B cell (primary cell): ENCODE results near the gene KAZN. TPM values are rescaled to one million over a fixed set of nuclear protein-coding genes. Genes with fewer than 3 reads are reported as not detected.

Source experiments
- ATAC-seq: fragments of 200-7000 bp; cut with Tn5 transposase; one replicate; pipeline ENCODE4 v1.10.0; 2021; ENCODE audit warnings: low read depth, mild to moderate bottlenecking, moderate number of reproducible peaks, moderate library complexity
- CTCF ChIA-PET: fragments of 350-600 bp; sonication (Branson Sonifier 250); formaldehyde crosslinking; loops from one replicate; lab custom pipeline; 2021; ENCODE audit warnings: antibody characterized with exemption, inconsistent platforms; lab: Charles Lee
- POLR2A ChIA-PET: fragments of 350-600 bp; sonication (Branson Sonifier 250); formaldehyde crosslinking; loops from one replicate; lab custom pipeline; 2021; ENCODE audit warnings: antibody characterized with exemption; lab: Charles Lee
- DNase-seq: peaks from one replicate; pipeline ENCODE4 v3.0.0; 2013
- H2AFZ ChIP-seq: 2 replicates; pipeline ENCODE4 v1.6.1; 2012; ENCODE audit warnings: mild to moderate bottlenecking, low read depth, low read length; ENCODE audit not compliant: insufficient read depth, poor library complexity, severe bottlenecking
- H3K27ac ChIP-seq, 2 donors: 1 replicate in 1 of 2; 2 replicates in 1 of 2; pipeline ENCODE4 v1.5.1; 2012 to 2013; ENCODE audit warnings: low read length in 2 of 2, mild to moderate bottlenecking in 2 of 2, moderate library complexity in 1 of 2
- H3K27me3 ChIP-seq, 4 experiments: fragments of 200-600 bp in 1 of 4; sonication (generic) in 1 of 4; replicated peaks in 1 of 4; 1 replicate in 2 of 4; 2 replicates in 2 of 4; pipeline versions ENCODE4 v1.6.1 to v1.7.0; 2013 to 2016; ENCODE audit warnings: low read length in 3 of 4, mild to moderate bottlenecking in 2 of 4, mixed read lengths in 1 of 4, moderate library complexity in 1 of 4; ENCODE audit not compliant: insufficient read depth in 4 of 4, control insufficient read depth in 3 of 4; ENCODE audit errors: control extremely low read depth in 1 of 4
- H3K36me3 ChIP-seq, 2 experiments: replicated peaks in 1 of 2; 1 replicate in 1 of 2; 2 replicates in 1 of 2; pipeline versions ENCODE4 v1.6.1 to v1.7.1; 2013; ENCODE audit warnings: low read length in 1 of 2; ENCODE audit not compliant: insufficient read depth in 2 of 2, control insufficient read depth in 1 of 2; ENCODE audit errors: control extremely low read depth in 1 of 2, extremely low read depth in 1 of 2
- H3K4me1 ChIP-seq, 2 donors: fragments of 200-600 bp in 1 of 2; sonication (generic) in 1 of 2; 1 replicate in 1 of 2; 2 replicates in 1 of 2; pipeline versions ENCODE4 v1.5.1 to v1.6.1; 2013 to 2017; ENCODE audit warnings: low read length in 2 of 2; ENCODE audit not compliant: control insufficient read depth in 2 of 2, insufficient read depth in 2 of 2
- H3K4me2 ChIP-seq: replicated peaks from 2 replicates; pipeline ENCODE3; 2012; ENCODE audit warnings: mild to moderate bottlenecking, low read depth, low read length; ENCODE audit not compliant: poor library complexity, severe bottlenecking
- H3K4me3 ChIP-seq, 5 experiments: fragments of 200-600 bp in 1 of 5; sonication (generic) in 1 of 5; 1 replicate in 3 of 5; 2 replicates in 2 of 5; pipeline versions ENCODE4 v1.5.1 to v1.7.0; 2011 to 2016; ENCODE audit warnings: low read length in 4 of 5, mild to moderate bottlenecking in 4 of 5, low read depth in 2 of 5, control low read depth in 1 of 5, moderate library complexity in 1 of 5; ENCODE audit not compliant: insufficient read depth in 1 of 5; ENCODE audit errors: control extremely low read depth in 1 of 5, extremely low read depth in 1 of 5
- H3K79me2 ChIP-seq: fragments of 200-600 bp; sonication (generic); one replicate; pipeline ENCODE4 v1.6.0; 2016; ENCODE audit warnings: low read length; ENCODE audit not compliant: control insufficient read depth, insufficient read depth
- H3K9ac ChIP-seq: fragments of 200-600 bp; sonication (generic); 2 replicates; pipeline ENCODE4 v1.6.1; 2017; ENCODE audit warnings: mild to moderate bottlenecking, low read length, moderate library complexity
- H3K9me3 ChIP-seq, 3 donors: one replicate each; pipeline versions ENCODE4 v1.6.1 to v1.7.1; 2013; ENCODE audit warnings: low read length in 2 of 3; ENCODE audit not compliant: control insufficient read depth in 2 of 3, insufficient read depth in 1 of 3; ENCODE audit errors: control extremely low read depth in 1 of 3
- H4K20me1 ChIP-seq: 2 replicates; pipeline ENCODE4 v1.6.0; 2012; ENCODE audit warnings: mild to moderate bottlenecking, low read length; ENCODE audit not compliant: insufficient read depth, control insufficient read depth, poor library complexity, severe bottlenecking
- H3K27ac Mint-ChIP-seq: one replicate; pipeline ENCODE4 v1.8.0; 2021; ENCODE audit warnings: mixed read lengths
- H3K27me3 Mint-ChIP-seq: one replicate; pipeline ENCODE4 v1.8.0; 2021; ENCODE audit warnings: mixed read lengths
- H3K4me1 Mint-ChIP-seq: one replicate; pipeline ENCODE4 v1.8.0; 2021; ENCODE audit warnings: mixed read lengths
- H3K4me3 Mint-ChIP-seq: one replicate; pipeline ENCODE4 v1.8.0; 2021; ENCODE audit warnings: mixed read lengths
- H3K9me3 Mint-ChIP-seq: one replicate; pipeline ENCODE4 v1.8.0; 2022; ENCODE audit warnings: mixed read lengths; ENCODE audit not compliant: insufficient read depth
- EZH2 ChIP-seq: IDR thresholded peaks from 2 replicates; pipeline ENCODE4 v1.6.1; 2012; ENCODE audit warnings: borderline replicate concordance, low read depth, mild to moderate bottlenecking, moderate library complexity, low read length; ENCODE audit not compliant: insufficient read depth, poor library complexity, severe bottlenecking
- WGBS: methylation state at CpG from one replicate; pipeline ENCODE4 v1.1.5; 2013; ENCODE audit warnings: missing lambda C conversion rate; ENCODE audit not compliant: insufficient coverage; 5-methylcytosine and 5-hydroxymethylcytosine counted together
- intact Hi-C: fragments of 100-400 bp; cut with micrococcal nuclease; formaldehyde crosslinking; loops from one replicate; pipeline ENCODE4 v1.10.0; 2022
- polyA plus RNA-seq: library from polyadenylated mRNA; depleted of rRNA; stranded (reverse); fragments of >200 nt; gene quantifications from 2 replicates; pipeline ENCODE4 v1.2.3, GENCODE V29; 2012
- total RNA-seq, 2 donors: library from RNA; stranded (reverse); fragments of 120-200 nt in 1 of 2; gene quantifications; 1 replicate in 1 of 2; 2 replicates in 1 of 2; pipeline versions ENCODE4 v1.2.3 to v1.2.4, GENCODE V29; 2013 to 2022
- TF ChIP-seq, protein P1 (sequence below): fragments of 200-600 bp; IDR thresholded peaks from one replicate; pipeline ENCODE4 v1.8.0; 2022; ENCODE audit warnings: antibody characterized with exemption, mild to moderate bottlenecking

KAZN gene
- total and polyA plus RNA-seq, 2 donors (not counting 1 experiment from before 2014, with no cell fraction given), result 0.13 to 0.39 TPM

DNA sequence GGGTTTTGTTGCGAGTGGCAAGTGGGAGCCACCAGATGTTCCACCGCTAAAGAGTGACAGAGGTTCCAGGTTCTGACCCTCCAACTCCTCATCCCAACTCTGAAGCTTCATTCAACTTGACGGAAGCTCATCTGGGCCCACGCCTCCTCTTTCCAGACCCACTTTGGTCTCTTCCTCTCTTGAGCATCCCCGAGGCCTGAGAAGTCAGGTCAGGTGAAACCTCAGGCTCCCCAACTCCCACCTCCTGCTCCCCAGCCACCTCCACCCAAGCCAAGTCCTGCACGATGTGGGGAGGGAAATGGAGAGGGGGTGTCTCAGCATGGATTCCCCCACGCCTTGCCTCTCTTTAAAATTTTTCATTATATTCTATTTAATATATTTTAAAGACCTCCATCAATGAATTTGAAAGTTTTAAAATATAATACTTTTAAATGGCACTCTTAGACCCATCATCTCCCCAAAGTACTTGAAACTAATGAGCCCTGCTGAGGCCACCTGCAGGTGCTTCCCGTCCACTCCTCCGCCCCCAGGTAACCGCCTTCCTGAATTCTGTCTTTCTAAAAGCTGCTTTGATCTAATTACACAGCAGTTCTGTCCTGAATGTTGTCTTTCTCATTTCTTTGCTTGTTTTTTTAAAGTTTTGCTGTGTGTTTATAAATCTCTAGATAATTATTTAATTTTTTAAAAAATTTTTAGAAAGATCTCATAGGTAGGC is 238.1 kb downstream of the KAZN start:
- TF ChIP-seq, protein P1, sequence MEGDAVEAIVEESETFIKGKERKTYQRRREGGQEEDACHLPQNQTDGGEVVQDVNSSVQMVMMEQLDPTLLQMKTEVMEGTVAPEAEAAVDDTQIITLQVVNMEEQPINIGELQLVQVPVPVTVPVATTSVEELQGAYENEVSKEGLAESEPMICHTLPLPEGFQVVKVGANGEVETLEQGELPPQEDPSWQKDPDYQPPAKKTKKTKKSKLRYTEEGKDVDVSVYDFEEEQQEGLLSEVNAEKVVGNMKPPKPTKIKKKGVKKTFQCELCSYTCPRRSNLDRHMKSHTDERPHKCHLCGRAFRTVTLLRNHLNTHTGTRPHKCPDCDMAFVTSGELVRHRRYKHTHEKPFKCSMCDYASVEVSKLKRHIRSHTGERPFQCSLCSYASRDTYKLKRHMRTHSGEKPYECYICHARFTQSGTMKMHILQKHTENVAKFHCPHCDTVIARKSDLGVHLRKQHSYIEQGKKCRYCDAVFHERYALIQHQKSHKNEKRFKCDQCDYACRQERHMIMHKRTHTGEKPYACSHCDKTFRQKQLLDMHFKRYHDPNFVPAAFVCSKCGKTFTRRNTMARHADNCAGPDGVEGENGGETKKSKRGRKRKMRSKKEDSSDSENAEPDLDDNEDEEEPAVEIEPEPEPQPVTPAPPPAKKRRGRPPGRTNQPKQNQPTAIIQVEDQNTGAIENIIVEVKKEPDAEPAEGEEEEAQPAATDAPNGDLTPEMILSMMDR, result no peak
- no peak for TF ChIP-seq EZH2
- intact Hi-C loops, result no loop called here
- Histone ChIP-seq H4K20me1 (no peaks in the 10 kb centered on the region), H3K4me2 (no peak overlapping the region), H3K27ac (no peak overlapping the region), H3K27me3 (no peaks in the 10 kb centered on the region), H3K79me2 (no peaks in the 10 kb centered on the region), H3K9ac (no peak overlapping the region), H3K9me3 (peaks cover 0 to 15% (median 6%) of the 10 kb centered on the region in 3 donors), H3K4me1 (no peaks in the 10 kb centered on the region), H3K4me3 (no peak overlapping the region), H2AFZ (no peak overlapping the region), H3K36me3 (no peaks in the 10 kb centered on the region)
- CTCF ChIA-PET, result no interaction called here
- ATAC-seq (no peak), DNase-seq (no peak)
- peaks cover 5% of the 10 kb centered on the region for H3K9me3 Mint-ChIP-seq
- no peak overlapping the region for H3K27ac Mint-ChIP-seq
- no peaks in the 10 kb centered on the region for H3K4me1 Mint-ChIP-seq
- WGBS, result 77% methylated on average over 4 of the region's 10 CpGs
- peaks cover 3% of the 10 kb centered on the region for H3K27me3 Mint-ChIP-seq
- H3K4me3 Mint-ChIP-seq, result no peak overlapping the region
- POLR2A ChIA-PET, result no interaction called here

GRCh38 chr1:14840374-14840773 is 241.9 kb downstream of the KAZN start:
- Histone ChIP-seq H3K4me1 (no peaks in the 10 kb centered on the region), H3K27me3 (no peaks in the 10 kb centered on the region), H3K27ac (no peak overlapping the region), H3K79me2 (no peaks in the 10 kb centered on the region), H2AFZ (no peak overlapping the region), H3K4me3 (no peak overlapping the region), H3K9ac (no peak overlapping the region), H3K36me3 (no peaks in the 10 kb centered on the region), H4K20me1 (no peaks in the 10 kb centered on the region), H3K9me3 (peaks cover 0 to 31% (median 23%) of the 10 kb centered on the region in 3 donors), H3K4me2 (no peak overlapping the region)
- Mint-ChIP-seq H3K4me1 (no peaks in the 10 kb centered on the region), H3K9me3 (peaks cover 16% of the 10 kb centered on the region), H3K27ac (no peak overlapping the region), H3K4me3 (no peak overlapping the region), H3K27me3 (peaks cover 9% of the 10 kb centered on the region)
- POLR2A ChIA-PET, result no interaction called here
- ATAC-seq, result no peak
- no peak for DNase-seq
- intact Hi-C loops, result no loop called here
- 89% methylated on average over 5 of the region's 7 CpGs for WGBS
- TF ChIP-seq EZH2, result no peak
- TF ChIP-seq, protein P1, result no peak
- CTCF ChIA-PET, result no interaction called here
